Measurements from ENCODE around the gene AGAP6. TPM values are rescaled to one million over a fixed set of nuclear protein-coding genes. Genes with fewer than 3 reads are reported as not detected.
"Not testable (repeated sequence)": the region's sequence is repeated elsewhere in the genome, so short reads cannot be mapped to it uniquely, and the experiment has no call there.

Gene AGAP6
- total and polyA plus RNA-seq, 12 donors = 2.2 to 26.3 (median 4.2) TPM

DNA sequence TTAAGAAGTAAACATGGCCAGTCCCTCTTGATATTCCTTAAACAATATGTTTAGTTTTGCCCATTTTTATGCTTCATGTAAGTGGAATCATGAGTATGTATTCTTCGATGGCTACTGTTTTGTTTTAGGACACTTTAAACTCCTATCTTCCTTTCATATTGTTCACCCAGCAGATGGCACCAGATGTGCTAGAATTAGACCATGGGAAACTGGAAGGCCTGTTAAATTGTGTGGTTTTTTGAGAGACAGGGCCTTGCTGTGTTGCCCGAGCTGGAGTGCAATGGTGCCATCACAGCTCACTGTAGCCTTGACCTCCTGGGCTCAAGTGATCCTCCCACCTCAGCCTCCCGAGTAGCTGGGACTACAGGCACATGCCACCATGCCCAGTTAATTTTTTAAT, 35.1 kb upstream of the AGAP6 start:
- peaks cover 0 to 60% (median 5%) of the 10 kb centered on the region in 9 donors for H3K36me3 ChIP-seq
- TF ChIP-seq, protein P1, sequence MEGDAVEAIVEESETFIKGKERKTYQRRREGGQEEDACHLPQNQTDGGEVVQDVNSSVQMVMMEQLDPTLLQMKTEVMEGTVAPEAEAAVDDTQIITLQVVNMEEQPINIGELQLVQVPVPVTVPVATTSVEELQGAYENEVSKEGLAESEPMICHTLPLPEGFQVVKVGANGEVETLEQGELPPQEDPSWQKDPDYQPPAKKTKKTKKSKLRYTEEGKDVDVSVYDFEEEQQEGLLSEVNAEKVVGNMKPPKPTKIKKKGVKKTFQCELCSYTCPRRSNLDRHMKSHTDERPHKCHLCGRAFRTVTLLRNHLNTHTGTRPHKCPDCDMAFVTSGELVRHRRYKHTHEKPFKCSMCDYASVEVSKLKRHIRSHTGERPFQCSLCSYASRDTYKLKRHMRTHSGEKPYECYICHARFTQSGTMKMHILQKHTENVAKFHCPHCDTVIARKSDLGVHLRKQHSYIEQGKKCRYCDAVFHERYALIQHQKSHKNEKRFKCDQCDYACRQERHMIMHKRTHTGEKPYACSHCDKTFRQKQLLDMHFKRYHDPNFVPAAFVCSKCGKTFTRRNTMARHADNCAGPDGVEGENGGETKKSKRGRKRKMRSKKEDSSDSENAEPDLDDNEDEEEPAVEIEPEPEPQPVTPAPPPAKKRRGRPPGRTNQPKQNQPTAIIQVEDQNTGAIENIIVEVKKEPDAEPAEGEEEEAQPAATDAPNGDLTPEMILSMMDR (IDR thresholded peaks at IDR 0.05) = peak in 1 of 9 donors; percentile 12
- DNase-seq; ATAC-seq; H3K27ac ChIP-seq; H3K9me3 ChIP-seq; intact Hi-C loops (cut with DNase I); H3K4me3 ChIP-seq; H3K27me3 ChIP-seq; H3K4me1 ChIP-seq: not testable (repeated sequence)
- WGBS, 2 donors = 60 to 79% methylated on average over 3 of the region's 3 CpGs

- H3K4me1 ChIP-seq; DNase-seq; intact Hi-C loops (cut with DNase I); ATAC-seq; H3K27me3 ChIP-seq; H3K4me3 ChIP-seq; H3K9me3 ChIP-seq; H3K27ac ChIP-seq: not testable (repeated sequence)
- 95 to 96% methylated on average over 24 to 37 of the region's 37 CpGs for WGBS, 2 donors
- H3K36me3 ChIP-seq = peaks cover 0 to 13% (median 3%) of the 10 kb centered on the region in 9 donors
Measured at GRCh38 chr10:49970331-49970857, 17.8 kb upstream of the AGAP6 start.

- H3K27me3 ChIP-seq; H3K27ac ChIP-seq; H3K9me3 ChIP-seq; intact Hi-C loops (cut with DNase I); DNase-seq; ATAC-seq; H3K4me3 ChIP-seq; H3K4me1 ChIP-seq: not testable (repeated sequence)
- 38 to 58% methylated on average over 2 of the region's 2 CpGs for WGBS, 2 donors
- peaks cover 0 to 13% (median 3%) of the 10 kb centered on the region in 9 donors for H3K36me3 ChIP-seq
Measured at GRCh38 chr10:49971466-49971865, 16.7 kb upstream of the AGAP6 start.

GRCh38 chr10:49972094-49972493, 16.1 kb upstream of the AGAP6 start:
- H3K4me3 ChIP-seq; intact Hi-C loops (cut with DNase I); DNase-seq; H3K27me3 ChIP-seq; H3K27ac ChIP-seq; H3K9me3 ChIP-seq; H3K4me1 ChIP-seq: not testable (repeated sequence)
- ATAC-seq = peak in 2 of 8 donors; percentile 50
- 25 to 43% methylated on average over 3 of the region's 3 CpGs for WGBS, 2 donors
- peaks cover 0 to 14% (median 3%) of the 10 kb centered on the region in 9 donors for H3K36me3 ChIP-seq

GRCh38 chr10:49977756-49978155, 10.4 kb upstream of the AGAP6 start:
- H3K9me3 ChIP-seq; DNase-seq; ATAC-seq; intact Hi-C loops (cut with DNase I); H3K27me3 ChIP-seq; H3K27ac ChIP-seq; H3K4me3 ChIP-seq; H3K4me1 ChIP-seq: not testable (repeated sequence)
- H3K36me3 ChIP-seq = peaks cover 0 to 26% (median 3%) of the 10 kb centered on the region in 9 donors
- WGBS, 2 donors = 94 to 96% methylated on average over 3 of the region's 3 CpGs

GRCh38 chr10:49987207-49987606, 999 bp upstream of the AGAP6 start:
- H3K36me3 ChIP-seq = peaks cover 0 to 18% (median 2%) of the 10 kb centered on the region in 9 donors
- WGBS, 2 donors = 81 to 82% methylated on average over 3 of the region's 3 CpGs
- H3K4me1 ChIP-seq; H3K9me3 ChIP-seq; ATAC-seq; H3K27ac ChIP-seq; H3K27me3 ChIP-seq; H3K4me3 ChIP-seq; intact Hi-C loops (cut with DNase I); DNase-seq: not testable (repeated sequence)

- 79 to 88% methylated on average over 5 of the region's 5 CpGs for WGBS, 2 donors
- H3K36me3 ChIP-seq = peaks cover 0 to 31% (median 6%) of the 10 kb centered on the region in 9 donors
- H3K4me1 ChIP-seq; H3K27me3 ChIP-seq; DNase-seq; H3K9me3 ChIP-seq; H3K4me3 ChIP-seq; H3K27ac ChIP-seq; ATAC-seq; intact Hi-C loops (cut with DNase I): not testable (repeated sequence)
Measured at GRCh38 chr10:49995321-49995720, 7.1 kb downstream of the AGAP6 start.

GRCh38 chr10:50014024-50014423, 25.8 kb downstream of the AGAP6 start:
- intact Hi-C loops (cut with DNase I); ATAC-seq; DNase-seq; H3K36me3 ChIP-seq; H3K27ac ChIP-seq; H3K9me3 ChIP-seq; H3K4me3 ChIP-seq; H3K27me3 ChIP-seq; H3K4me1 ChIP-seq: not testable (repeated sequence)
- 79 to 98% methylated on average over 1 to 4 of the region's 7 CpGs for WGBS, 2 donors

DNA sequence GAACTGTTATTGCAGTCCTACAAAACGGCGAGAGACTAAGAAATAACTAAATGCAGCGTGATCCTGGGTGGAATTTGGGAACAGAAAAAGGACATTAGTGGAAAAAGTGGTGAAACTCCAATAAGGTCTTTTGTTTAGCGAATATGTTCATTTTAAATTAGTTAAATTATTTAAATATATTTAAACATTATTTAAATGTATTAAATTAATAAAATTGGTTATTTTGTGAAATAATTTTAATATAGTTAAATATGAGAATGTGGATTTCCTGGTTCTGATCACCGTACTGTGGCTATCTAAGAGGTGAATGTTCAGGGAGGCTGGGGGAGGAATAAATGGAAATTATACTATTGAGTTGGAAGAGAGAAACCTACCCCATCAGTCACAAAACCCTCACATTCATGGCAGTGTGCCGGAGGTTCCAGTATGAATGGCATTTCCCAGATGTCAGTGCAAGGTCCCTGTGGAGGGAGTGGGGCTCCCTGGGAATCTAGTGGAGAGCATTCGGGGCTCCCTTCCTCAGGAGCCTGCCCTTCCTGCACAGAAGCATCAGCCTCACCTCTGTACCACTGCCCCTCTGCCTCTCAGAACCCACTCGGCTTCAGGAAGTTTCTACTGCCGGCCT, 27.5 kb downstream of the AGAP6 start:
- ATAC-seq; intact Hi-C loops (cut with DNase I); H3K36me3 ChIP-seq: not testable (repeated sequence)

GRCh38 chr10:50016926-50017325, 28.7 kb downstream of the AGAP6 start:
- DNase-seq; H3K4me3 ChIP-seq; H3K4me1 ChIP-seq; H3K36me3 ChIP-seq; H3K27ac ChIP-seq; H3K27me3 ChIP-seq; H3K9me3 ChIP-seq; ATAC-seq; intact Hi-C loops (cut with DNase I): not testable (repeated sequence)
- 80 to 84% methylated on average over 5 of the region's 5 CpGs for WGBS, 2 donors

More for the DNA sequence above, 27.5 kb downstream of the AGAP6 start:
- not testable (repeated sequence) for DNase-seq, H3K27ac ChIP-seq, H3K4me1 ChIP-seq, H3K9me3 ChIP-seq, H3K4me3 ChIP-seq, H3K27me3 ChIP-seq
- WGBS, 2 donors = 64 to 71% methylated on average over 9 of the region's 9 CpGs

Measured in heart right ventricle (tissue), 16 donors.